IMR-90 (cell line): ENCODE results near the gene RASGRP4. TPM values are rescaled to one million over a fixed set of nuclear protein-coding genes. Genes with fewer than 3 reads are reported as not detected.

Experiments
- ATAC-seq: fragments of 200-7000 bp; cut with Tn5 transposase; 2 replicates; pipeline ENCODE4 v1.9.1; 2020; ENCODE audit warnings: low read depth, mild to moderate bottlenecking, moderate library complexity
- BruUV-seq: library from RNA; stranded (reverse); fragments of 400-500 nt; replicated peaks from 2 replicates; lab custom pipeline; 2021; lab: Mats Ljungman, UMichigan
- CTCF ChIA-PET: fragments of 300-600 bp; formaldehyde crosslinking; extraction: SDS; loops from one replicate; lab custom pipeline; 2021; ENCODE audit warnings: antibody characterized with exemption; lab: Yijun Ruan, JAX
- POLR2A ChIA-PET: fragments of 300-600 bp; sonication (Branson Sonifier 250); formaldehyde crosslinking; loops from one replicate; lab custom pipeline; 2022; ENCODE audit warnings: antibody characterized with exemption; ENCODE audit not compliant: unreplicated experiment; lab: Charles Lee
- DNase-seq: peaks from one replicate; pipeline ENCODE4 v3.0.0; 2013
- H2AFZ ChIP-seq: replicated peaks from 2 replicates; pipeline ENCODE3; 2013; ENCODE audit warnings: low read length, mild to moderate bottlenecking; ENCODE audit not compliant: poor library complexity
- H2AK5ac ChIP-seq: 2 replicates; pipeline ENCODE4 v1.6.1; 2013; ENCODE audit warnings: low read depth, low read length, inconsistent platforms
- H2AK9ac ChIP-seq: replicated peaks from 2 replicates; pipeline ENCODE3; 2013; ENCODE audit warnings: mild to moderate bottlenecking, low read depth, low read length, moderate library complexity; ENCODE audit not compliant: poor library complexity
- H2BK120ac ChIP-seq: 2 replicates; pipeline ENCODE4 v1.6.1; 2013; ENCODE audit warnings: low read depth, low read length, inconsistent platforms
- H2BK15ac ChIP-seq: 3 replicates; pipeline ENCODE4 v1.6.1; 2013; ENCODE audit warnings: low read depth, low read length, inconsistent platforms
- H2BK20ac ChIP-seq: 2 replicates; pipeline ENCODE4 v1.6.1; 2013; ENCODE audit warnings: low read depth, mild to moderate bottlenecking, inconsistent platforms, low read length, moderate library complexity
- H2BK5ac ChIP-seq: 2 replicates; pipeline ENCODE4 v1.6.1; 2013; ENCODE audit warnings: mild to moderate bottlenecking, low read depth, low read length, inconsistent platforms; ENCODE audit not compliant: poor library complexity, severe bottlenecking
- H3K14ac ChIP-seq: replicated peaks from 2 replicates; pipeline ENCODE4 v1.6.1; 2013; ENCODE audit warnings: low read depth, low read length, inconsistent platforms
- H3K18ac ChIP-seq: 2 replicates; pipeline ENCODE4 v1.6.1; 2013; ENCODE audit warnings: low read depth, low read length, control low read depth
- H3K23ac ChIP-seq: 2 replicates; pipeline ENCODE4 v1.6.1; 2013; ENCODE audit warnings: low read depth, low read length, inconsistent platforms
- H3K27ac ChIP-seq: 2 replicates; pipeline ENCODE4 v1.5.1; 2013; ENCODE audit warnings: mild to moderate bottlenecking, control low read depth, low read length; ENCODE audit not compliant: insufficient read depth
- H3K27me3 ChIP-seq: 2 replicates; pipeline ENCODE4 v1.6.1; 2013; ENCODE audit warnings: low read length; ENCODE audit not compliant: control insufficient read depth, insufficient read depth
- H3K36me3 ChIP-seq: 2 replicates; pipeline ENCODE4 v1.6.1; 2013; ENCODE audit warnings: low read length, mixed read lengths; ENCODE audit not compliant: control insufficient read depth, insufficient read depth
- H3K4ac ChIP-seq: 2 replicates; pipeline ENCODE4 v1.6.1; 2013; ENCODE audit warnings: low read depth, low read length, inconsistent platforms
- H3K4me1 ChIP-seq: 2 replicates; pipeline ENCODE4 v1.6.1; 2013; ENCODE audit warnings: low read length, mixed read lengths; ENCODE audit not compliant: control insufficient read depth, insufficient read depth
- H3K4me2 ChIP-seq: 2 replicates; pipeline ENCODE4 v1.6.1; 2013; ENCODE audit warnings: low read depth, mild to moderate bottlenecking, control low read depth, low read length, moderate library complexity
- H3K4me3 ChIP-seq: 2 replicates; pipeline ENCODE4 v1.5.1; 2013; ENCODE audit warnings: low read depth, mild to moderate bottlenecking, control low read depth, low read length, moderate library complexity; ENCODE audit not compliant: insufficient read depth
- H3K56ac ChIP-seq: 2 replicates; pipeline ENCODE4 v1.6.1; 2013; ENCODE audit warnings: low read length, inconsistent platforms; ENCODE audit not compliant: insufficient read depth; ENCODE audit errors: extremely low read depth
- H3K79me1 ChIP-seq, 2 experiments: 2 replicates each; pipeline ENCODE4 v1.6.1; 2013; ENCODE audit warnings: low read length in 2 of 2, inconsistent platforms in 1 of 2, low read depth in 1 of 2
- H3K9ac ChIP-seq: 2 replicates; pipeline ENCODE4 v1.6.1; 2013; ENCODE audit warnings: low read depth, low read length, control low read depth
- H3K9me1 ChIP-seq: 2 replicates; pipeline ENCODE4 v1.6.1; 2013; ENCODE audit warnings: low read length, inconsistent platforms; ENCODE audit not compliant: insufficient read depth
- H3K9me3 ChIP-seq: 2 replicates; pipeline ENCODE4 v1.6.1; 2013; ENCODE audit warnings: low read length; ENCODE audit not compliant: control insufficient read depth, insufficient read depth
- H4K20me1 ChIP-seq: 2 replicates; pipeline ENCODE4 v1.6.1; 2013; ENCODE audit warnings: low read length, inconsistent platforms; ENCODE audit not compliant: insufficient read depth
- H4K5ac ChIP-seq: 2 replicates; pipeline ENCODE4 v1.6.1; 2013; ENCODE audit warnings: mild to moderate bottlenecking, low read depth, low read length, control low read depth
- H4K8ac ChIP-seq, 2 experiments: 2 replicates each; pipeline ENCODE4 v1.6.1; 2013; ENCODE audit warnings: low read depth in 2 of 2, low read length in 2 of 2, control low read depth in 1 of 2, inconsistent platforms in 1 of 2
- H4K91ac ChIP-seq: 2 replicates; pipeline ENCODE4 v1.6.1; 2013; ENCODE audit warnings: low read depth, low read length, inconsistent platforms; ENCODE audit not compliant: insufficient read depth
- CTCF ChIP-seq: conservative IDR thresholded peaks from 2 replicates; pipeline ENCODE4 v1.5.1; 2012; ENCODE audit warnings: mild to moderate bottlenecking, low read depth, low read length, improper control_type of control experiment
- MAFK ChIP-seq: IDR thresholded peaks from 2 replicates; pipeline ENCODE4 v1.6.1; 2012; ENCODE audit warnings: low read depth, low read length, improper control_type of control experiment
- MAZ ChIP-seq: IDR thresholded peaks from 2 replicates; pipeline ENCODE4 v1.6.1; 2012; ENCODE audit warnings: low read depth, mild to moderate bottlenecking, low read length, improper control_type of control experiment, moderate library complexity, borderline replicate concordance
- NFE2L2 ChIP-seq: fragments of 150-350 bp; IDR thresholded peaks from 2 replicates; pipeline ENCODE4 v1.6.1; 2016; ENCODE audit warnings: low read depth, mild to moderate bottlenecking, low read length
- POLR2A ChIP-seq: IDR thresholded peaks from 2 replicates; pipeline ENCODE4 v1.6.1; 2012; ENCODE audit warnings: mild to moderate bottlenecking, low read depth, low read length
- RAD21 ChIP-seq: IDR thresholded peaks from 2 replicates; pipeline ENCODE4 v1.6.1; 2012; ENCODE audit warnings: low read length, improper control_type of control experiment
- RCOR1 ChIP-seq: IDR thresholded peaks from 2 replicates; pipeline ENCODE4 v1.6.1; 2012; ENCODE audit warnings: mild to moderate bottlenecking, low read length, improper control_type of control experiment; ENCODE audit not compliant: insufficient replicate concordance
- RFX5 ChIP-seq: IDR thresholded peaks from 2 replicates; pipeline ENCODE4 v1.8.0; 2012; ENCODE audit warnings: low read depth, mild to moderate bottlenecking, low read length, moderate library complexity
- SMC3 ChIP-seq: fragments of 150-350 bp; IDR thresholded peaks from 2 replicates; pipeline ENCODE4 v1.6.1; 2016; ENCODE audit warnings: low read depth, mild to moderate bottlenecking, antibody characterized with exemption, low read length, moderate library complexity
- USF2 ChIP-seq: fragments of 150-350 bp; IDR thresholded peaks from 2 replicates; pipeline ENCODE4 v1.6.1; 2017; ENCODE audit warnings: mild to moderate bottlenecking, antibody characterized with exemption, low read length, low read depth
- WGBS, 2 experiments: methylation state at CpG; one replicate each; pipeline versions ENCODE4 v1.1.5 to v1.1.7; 2013; ENCODE audit warnings: missing lambda C conversion rate in 2 of 2; ENCODE audit not compliant: insufficient read length in 1 of 2; ENCODE audit errors: extremely low coverage in 2 of 2; 5-methylcytosine and 5-hydroxymethylcytosine counted together
- dilution Hi-C: fragments of 300-500 bp; cut with HindIII; formaldehyde crosslinking; loops from one replicate; pipeline ENCODE4 v1.14.3; 2018; ENCODE audit warnings: low sequenced_read_pairs; ENCODE audit not compliant: unreplicated experiment
- in situ Hi-C: fragments of 300-500 bp; cut with MboI; formaldehyde crosslinking; loops from 3 replicates; pipeline ENCODE4 v1.14.3; 2019; ENCODE audit warnings: low sequenced_read_pairs, inconsistent platforms, mixed read lengths
- intact Hi-C: fragments of 100-400 bp; cut with micrococcal nuclease; formaldehyde crosslinking; loops from 2 replicates; pipeline ENCODE4 v1.10.0; 2022
- polyA plus RNA-seq, 3 experiments: library from polyadenylated mRNA; depleted of rRNA; stranded (reverse); fragments of >200 nt; gene quantifications; 2 replicates each; pipeline ENCODE4 v1.2.3, GENCODE V29; 2012; ENCODE audit warnings: low replicate concordance in 1 of 3
- total RNA-seq: library from RNA; depleted of rRNA; stranded (reverse); fragments of >200 nt; gene quantifications from 2 replicates; pipeline ENCODE4 v1.2.3, GENCODE V29; 2012

Gene RASGRP4
- total and polyA plus RNA-seq, 2 of the 4 experiments (the other 2 are of a cell fraction): not detected

DNA sequence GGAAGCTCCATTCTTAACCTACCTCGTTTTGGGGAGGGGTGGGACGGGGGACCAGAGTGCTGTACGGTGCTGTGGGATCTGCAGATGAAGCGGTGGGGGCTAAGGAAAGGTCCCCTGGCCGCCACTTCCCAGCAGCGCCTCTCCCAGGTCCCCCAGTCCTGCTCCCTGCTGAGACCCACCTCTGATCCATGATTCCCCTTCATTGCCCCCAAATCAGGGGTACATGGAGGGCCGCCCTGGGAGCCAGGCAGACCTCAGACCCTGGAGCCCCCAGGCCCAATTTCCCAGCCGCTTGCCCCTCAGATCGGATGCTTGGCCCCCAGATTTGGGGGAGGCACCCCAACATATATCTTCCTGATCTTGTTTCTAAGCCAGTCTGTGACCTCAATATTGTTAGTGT, 26.9 kb downstream of the RASGRP4 start:
- no peak overlapping the region for H2AK5ac ChIP-seq
- H3K36me3 ChIP-seq: peaks cover 14% of the 10 kb centered on the region; the same call in 1 of the 2 replicates
- no peak overlapping the region for H3K14ac ChIP-seq
- POLR2A ChIA-PET: no interaction called here
- no peak overlapping the region for H3K56ac ChIP-seq
- no peaks in the 10 kb centered on the region for H3K27me3 ChIP-seq
- no peak overlapping the region for H3K23ac ChIP-seq
- H3K4me1 ChIP-seq: no peaks in the 10 kb centered on the region
- H4K91ac ChIP-seq: no peak overlapping the region
- no peaks in the 10 kb centered on the region for H4K20me1 ChIP-seq
- H3K9ac ChIP-seq: no peak overlapping the region
- 0 out of 2 replicates have a peak, but pooled peaks cover under 1% of the 10 kb centered on the region for H3K9me1 ChIP-seq
- H3K79me1 ChIP-seq: peaks cover 1 to 10% of the 10 kb centered on the region in 2 experiments; a peak in 3 of 4 replicates
- H3K18ac ChIP-seq: no peak overlapping the region
- in situ Hi-C loops (no loop called here), dilution Hi-C loops (no loop called here), intact Hi-C loops (no loop called here)
- H2BK5ac ChIP-seq: no peak overlapping the region
- H2AFZ ChIP-seq: no peak overlapping the region
- H2AK9ac ChIP-seq: no peak overlapping the region
- H3K4ac ChIP-seq: no peak overlapping the region
- H4K8ac ChIP-seq: no peak overlapping the region
- no peak overlapping the region for H3K4me3 ChIP-seq
- H3K4me2 ChIP-seq: no peak overlapping the region
- ATAC-seq: no peak
- CTCF ChIA-PET: no interaction called here
- DNase-seq: no peak
- H2BK20ac ChIP-seq: no peak overlapping the region
- no peak overlapping the region for H2BK120ac ChIP-seq
- H2BK15ac ChIP-seq: no peak overlapping the region
- no peaks in the 10 kb centered on the region for H3K9me3 ChIP-seq
- WGBS, 2 experiments: 71% methylated on average over 1 of the region's 9 CpGs; no CpG with 5 or more reads in 1 of the 2 experiments
- BruUV-seq: no TSS peak
- no peak overlapping the region for H4K5ac ChIP-seq
- no peak overlapping the region for H3K27ac ChIP-seq
- TF ChIP-seq NFE2L2: no peak
- no peak for TF ChIP-seq RCOR1
- TF ChIP-seq SMC3: no peak
- no peak for TF ChIP-seq RFX5
- TF ChIP-seq CTCF: no peak
- no peak for TF ChIP-seq MAFK
- TF ChIP-seq POLR2A: no peak
- no peak for TF ChIP-seq USF2
- TF ChIP-seq MAZ: no peak
- TF ChIP-seq RAD21: no peak
